ENCODE data around the gene TNFAIP8.
"Not testable (repeated sequence)": the region's sequence is repeated elsewhere in the genome, so short reads cannot be mapped to it uniquely, and the experiment has no call there.

The TNFAIP8 gene

DNA sequence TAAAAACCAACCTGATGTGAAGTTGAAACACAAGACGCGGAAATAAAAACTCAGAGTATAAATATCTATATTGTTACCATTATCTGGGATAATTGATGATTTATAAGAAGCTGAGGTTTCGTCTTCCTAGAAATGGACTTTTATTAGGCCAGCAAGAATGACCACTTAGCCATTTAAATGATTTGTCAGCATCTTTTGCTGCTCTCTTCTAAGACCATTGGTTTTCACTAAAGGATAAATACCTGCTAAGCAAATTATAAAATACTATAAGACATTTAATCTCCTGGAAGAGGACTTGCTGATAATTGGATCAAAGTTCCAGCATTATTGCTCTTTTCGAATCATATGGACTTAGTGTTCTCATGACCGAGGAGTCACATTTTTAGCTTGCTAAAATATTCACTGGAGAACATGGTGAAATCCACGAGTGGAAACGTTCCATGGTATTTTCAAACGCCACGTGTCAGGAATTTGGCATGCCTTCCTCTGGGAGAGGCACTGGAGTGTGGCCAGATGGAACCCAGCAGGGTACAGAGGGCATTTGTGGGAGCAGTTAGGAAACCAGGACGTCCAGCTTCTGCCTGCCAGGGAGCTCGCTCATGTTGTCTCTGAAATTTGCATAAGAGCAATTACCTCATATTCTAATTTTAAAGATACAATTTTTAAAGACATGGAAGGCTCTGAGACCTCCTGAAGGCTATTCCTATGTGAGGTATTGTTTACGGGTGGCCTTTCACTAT lies 43.1 kb downstream of the TNFAIP8 start:
- no peak for DNase-seq

DNA sequence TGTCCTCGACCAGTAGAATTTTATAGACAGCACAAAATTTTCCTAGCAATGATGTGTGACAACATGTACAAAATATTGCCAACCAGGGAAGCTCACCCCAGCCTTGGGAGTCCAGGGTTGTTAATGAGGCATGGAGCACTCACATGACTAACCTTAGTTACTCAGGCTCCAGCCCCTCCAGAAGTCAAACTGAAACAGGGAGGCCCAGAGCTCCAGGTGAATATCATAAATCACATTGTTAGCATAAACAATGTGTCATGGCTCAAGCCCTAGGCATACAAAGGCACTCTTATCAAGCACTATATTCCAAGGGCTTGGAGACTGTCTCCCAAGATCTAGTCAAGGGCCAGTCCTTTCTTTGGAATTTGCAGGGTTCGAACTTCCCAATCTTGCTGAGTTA lies 44.4 kb downstream of the TNFAIP8 start:
- no peak for DNase-seq

DNA sequence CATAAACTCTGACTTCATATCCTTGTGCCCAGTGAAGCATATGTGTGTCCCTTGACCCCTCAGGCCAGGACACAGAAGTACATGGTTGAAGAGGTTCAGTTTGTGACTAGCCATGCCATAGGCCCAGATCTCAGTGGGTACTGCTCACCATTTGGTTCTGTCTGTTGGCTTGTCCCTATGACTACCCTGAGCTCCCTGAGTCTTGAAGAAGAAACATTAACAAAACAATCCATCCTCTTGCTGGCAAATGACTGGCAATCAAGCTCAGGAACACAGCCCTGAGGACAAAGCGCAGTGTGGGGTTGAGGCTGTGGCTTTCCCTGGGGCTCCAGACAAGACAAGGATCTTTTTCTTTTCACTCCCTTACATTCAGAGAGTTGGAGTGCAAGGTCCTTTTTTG lies 46.3 kb downstream of the TNFAIP8 start:
- no peak for DNase-seq

DNA sequence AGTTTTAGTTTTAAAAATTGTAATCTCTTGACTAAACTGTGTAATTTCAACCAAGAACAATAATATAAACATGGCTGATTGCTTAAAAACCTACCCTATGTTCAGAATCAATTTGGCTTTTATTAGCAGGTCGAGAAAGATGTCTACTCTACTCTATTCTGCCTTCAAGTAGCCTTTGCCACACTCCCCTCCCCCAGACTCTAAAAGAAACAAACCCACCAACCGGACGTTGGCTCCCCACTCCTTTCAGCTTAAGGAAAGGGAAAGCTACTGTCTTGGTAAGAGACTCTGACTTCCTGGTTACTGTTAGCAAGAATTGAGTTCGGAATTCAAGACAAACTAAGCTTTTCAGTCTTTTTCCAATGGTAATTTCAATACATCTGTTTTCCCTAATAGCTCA lies 46.7 kb downstream of the TNFAIP8 start:
- DNase-seq, result no peak

DNA sequence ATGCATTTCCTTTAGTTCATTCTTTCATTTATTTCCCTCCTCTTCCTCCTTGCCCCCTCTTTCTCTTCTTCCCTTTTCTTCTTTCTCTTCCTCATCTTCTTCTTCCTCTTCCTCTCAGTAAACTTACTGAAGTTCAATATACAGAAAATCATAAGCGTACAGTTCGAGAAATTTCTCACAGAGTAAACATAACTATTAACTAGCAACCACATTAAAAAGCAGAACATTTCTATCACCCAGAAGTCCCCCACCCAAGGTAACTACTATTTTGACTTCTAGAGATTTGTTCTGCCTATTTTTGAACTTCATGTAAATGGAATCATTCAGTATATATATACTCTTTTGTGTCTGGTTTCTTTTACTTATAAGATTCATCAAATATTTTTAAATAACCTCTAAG lies 48.2 kb downstream of the TNFAIP8 start:
- DNase-seq, result no peak

DNA sequence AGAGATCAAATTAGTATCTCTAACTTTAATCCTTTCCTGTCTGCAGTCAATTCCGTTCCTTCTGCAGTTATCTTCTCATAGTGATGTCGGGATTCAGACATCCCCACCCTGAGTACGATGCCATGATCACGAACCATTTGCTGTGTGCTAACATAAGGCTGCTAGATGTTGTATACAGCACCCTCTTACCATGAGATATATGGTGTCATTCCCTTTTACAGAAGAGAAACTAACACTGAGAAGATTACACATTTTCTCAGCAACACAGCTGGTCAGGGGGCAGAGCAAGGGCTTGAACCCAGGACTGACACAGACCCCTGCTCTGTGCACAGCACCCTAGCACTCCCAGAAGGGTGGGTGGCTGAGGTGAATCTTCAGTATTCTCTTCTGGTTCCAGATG lies 49.6 kb downstream of the TNFAIP8 start:
- no peak for DNase-seq

DNA sequence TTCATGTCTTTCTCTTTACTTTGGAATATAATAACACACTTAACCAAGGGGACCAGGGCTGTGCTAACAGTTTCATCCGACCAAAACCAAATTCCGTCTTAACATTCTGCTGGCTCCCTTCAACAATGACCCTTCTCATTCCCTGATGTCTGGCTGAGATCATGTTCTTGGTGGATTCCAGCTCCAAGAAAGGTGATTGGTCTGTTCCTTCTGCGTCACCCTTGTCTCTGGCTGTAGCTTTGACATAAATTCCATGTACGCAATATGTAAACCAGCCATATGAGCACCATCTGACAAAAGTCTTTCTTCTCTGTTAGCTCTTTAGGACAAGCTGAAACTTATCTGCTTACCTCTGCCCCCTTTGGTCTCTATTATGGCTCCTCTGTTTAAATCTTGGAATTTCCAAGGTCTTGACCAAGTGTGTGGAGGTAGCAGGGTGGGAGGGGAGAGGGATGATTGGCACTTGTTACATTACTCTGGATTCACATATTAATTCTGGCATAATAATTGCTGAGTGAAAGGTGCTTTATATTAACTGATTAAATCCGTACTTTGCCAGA lies 50.8 kb downstream of the TNFAIP8 start:
- DNase-seq, result no peak

DNA sequence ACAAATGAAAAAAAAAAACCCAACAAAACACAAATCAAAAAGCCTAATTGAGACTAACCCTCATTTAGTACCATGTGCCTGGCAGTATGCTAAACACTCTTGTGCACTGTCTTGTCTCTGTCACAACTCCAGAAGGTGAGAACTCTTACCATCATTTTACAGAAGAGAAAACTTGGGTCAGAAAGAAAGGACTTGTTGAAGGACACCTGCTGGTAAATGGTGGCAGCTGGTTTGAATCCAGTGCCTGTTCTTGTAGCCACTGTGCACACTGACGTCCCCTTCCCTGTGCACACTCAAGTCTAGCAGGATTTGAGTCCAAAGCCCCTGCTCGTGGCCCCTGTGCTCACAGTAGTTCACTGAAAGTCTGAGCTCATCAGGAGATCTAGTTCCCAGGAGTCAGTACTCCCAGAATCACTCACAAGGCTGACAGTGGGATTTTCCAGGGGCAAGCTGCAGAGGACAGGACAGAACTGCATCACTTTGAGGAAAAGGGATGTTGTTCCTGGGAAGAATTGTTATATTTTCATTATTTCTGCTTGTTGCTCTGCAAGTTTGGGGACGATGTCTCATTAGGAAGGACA lies 53.5 kb downstream of the TNFAIP8 start:
- no peak for DNase-seq

DNA sequence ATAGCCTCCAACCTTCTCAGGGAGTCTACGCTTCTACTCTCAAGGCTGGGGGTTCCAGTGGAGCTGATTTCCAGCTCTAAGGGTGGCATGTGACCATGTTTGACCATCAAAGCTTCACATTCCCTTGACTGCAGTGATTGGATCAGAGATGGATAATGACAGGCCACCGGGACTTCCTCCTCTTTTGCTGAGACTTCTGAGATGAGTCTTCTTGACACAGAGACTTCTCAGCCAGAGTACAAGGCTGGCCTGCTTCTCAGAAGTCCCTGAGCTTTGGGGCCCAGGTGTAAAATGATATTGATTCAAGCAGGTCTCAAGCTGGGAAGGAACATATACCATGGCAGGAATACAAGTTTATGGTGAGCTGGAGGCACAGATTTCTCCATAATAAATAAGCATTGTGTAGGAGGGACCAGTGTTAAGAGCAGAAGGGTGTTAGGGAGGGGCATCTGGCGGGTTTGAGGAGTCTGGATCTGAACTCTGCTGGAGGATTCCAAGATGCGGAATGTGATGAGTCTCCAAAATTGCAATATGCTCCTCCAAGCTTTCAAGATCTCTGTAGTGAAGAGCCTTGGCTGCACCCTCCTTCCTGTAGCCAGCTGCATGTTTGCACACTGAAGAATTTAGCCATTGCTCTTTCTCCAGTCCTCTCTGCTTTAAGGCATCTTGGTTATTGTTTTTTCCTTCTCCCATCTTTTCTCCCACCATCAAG lies 54.8 kb downstream of the TNFAIP8 start:
- no peak for DNase-seq

DNA sequence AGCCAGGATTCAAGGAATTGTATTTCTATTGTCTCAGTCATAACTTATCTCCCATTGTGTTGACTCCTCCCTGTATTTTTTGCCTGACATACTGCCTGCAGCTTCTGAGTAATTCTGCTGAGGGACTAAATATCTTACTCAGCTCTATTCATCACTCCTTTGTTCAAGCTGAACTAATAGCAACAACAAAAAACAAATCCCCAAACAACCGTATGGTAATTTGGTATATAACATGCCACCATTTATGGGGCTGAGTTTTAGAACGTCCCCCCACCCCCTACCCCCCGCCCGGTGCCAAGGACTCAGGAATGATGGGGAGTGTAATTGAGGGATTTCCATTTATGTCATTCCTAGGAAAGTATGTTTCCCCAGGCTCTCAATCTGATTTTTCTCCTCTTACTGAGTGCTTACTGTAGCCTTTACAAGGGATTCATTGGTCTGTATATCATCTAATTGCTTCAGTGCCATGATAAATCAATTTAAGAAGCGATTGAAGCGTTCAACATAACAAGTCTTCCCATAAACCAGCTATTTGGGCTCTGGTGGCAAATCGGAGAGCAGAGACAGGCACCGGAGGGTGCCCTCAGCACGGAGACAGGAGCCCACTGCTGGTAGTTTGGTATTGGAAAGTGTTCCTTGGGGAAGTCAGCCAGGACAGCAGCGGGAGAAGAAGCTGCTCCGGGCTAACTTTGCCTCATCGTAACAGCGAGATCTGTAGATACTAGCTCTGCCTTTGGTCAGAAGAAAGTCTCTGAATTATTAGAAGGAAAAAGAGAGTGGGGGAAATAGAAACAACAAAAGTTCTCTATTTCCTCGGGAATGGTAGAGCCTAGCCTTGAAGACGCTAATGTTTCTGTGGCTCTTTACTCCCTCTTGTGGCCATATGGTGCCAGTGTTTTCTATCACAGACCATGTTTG lies 55.8 kb downstream of the TNFAIP8 start:
- peak; percentile 81 for DNase-seq

DNA sequence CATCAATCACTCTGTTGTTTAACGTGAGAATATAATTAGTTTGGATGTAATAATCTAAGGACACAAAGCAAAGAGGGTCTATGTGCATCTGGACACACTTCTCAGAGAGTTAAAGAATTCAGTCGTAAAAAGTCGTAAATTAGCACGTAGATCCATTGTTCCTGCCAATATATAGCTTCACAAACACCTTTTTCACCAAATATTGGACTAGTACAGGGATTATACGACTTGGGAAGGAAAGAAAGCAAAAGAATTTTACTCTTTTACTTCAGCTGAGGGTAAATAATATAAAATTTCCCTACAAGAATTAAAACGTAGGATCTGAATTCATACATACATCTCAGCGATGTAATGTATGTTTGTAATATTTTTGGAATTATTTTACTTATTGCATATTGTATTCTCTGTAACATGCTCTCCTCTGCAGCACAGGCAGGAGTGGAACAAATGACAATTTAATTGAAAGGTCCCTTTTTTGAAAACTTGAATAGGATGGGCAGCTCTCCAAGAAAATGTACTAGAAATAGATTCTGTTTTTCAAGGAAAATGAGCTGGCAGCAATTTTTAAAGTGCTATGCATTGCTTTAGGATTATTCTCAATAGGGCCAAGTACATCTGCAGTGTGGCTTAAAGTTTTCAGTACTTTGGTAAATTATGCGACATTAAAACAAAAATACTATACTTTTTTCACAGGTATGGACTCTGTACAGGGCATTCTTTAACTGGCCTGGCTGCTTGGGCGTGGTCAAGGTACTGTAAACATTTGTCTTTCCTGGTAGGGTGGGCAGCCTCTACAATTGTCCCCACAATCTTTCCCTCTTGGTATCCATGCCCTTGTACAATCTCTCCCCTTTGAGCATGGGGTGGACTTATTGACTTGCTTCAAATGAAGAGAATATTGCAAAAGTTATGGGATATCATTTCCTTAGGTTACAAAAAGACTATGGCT lies 56.7 kb downstream of the TNFAIP8 start:
- DNase-seq, result no peak

DNA sequence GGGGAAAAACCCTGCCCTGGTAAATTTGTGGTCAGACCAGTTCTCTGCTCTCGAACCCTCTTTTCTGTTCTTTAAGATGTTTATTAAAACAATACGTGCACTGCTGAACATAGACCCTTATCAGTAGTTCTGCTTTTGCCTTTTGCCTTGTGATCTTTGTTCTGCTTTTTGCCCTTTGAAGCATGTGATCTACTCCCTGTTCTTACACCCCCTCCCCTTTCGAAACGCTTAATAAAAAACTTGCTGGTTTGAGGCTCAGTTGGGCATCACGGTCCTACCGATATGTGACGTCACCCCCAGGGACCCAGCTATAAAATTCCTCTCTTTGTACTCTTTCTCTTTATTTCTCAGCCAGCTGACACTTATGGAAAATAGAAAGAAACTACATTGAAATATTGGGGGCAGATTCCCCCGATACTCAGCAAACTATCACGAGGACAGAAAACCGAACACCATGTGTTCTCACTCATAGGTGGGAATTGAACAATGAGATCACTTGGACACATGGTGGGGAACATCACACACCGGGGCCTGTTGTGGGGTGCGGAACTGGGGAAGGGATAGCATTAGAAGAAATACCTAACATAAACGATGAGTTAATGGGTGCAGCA lies 58.4 kb downstream of the TNFAIP8 start:
- DNase-seq, result not testable (repeated sequence)

DNA sequence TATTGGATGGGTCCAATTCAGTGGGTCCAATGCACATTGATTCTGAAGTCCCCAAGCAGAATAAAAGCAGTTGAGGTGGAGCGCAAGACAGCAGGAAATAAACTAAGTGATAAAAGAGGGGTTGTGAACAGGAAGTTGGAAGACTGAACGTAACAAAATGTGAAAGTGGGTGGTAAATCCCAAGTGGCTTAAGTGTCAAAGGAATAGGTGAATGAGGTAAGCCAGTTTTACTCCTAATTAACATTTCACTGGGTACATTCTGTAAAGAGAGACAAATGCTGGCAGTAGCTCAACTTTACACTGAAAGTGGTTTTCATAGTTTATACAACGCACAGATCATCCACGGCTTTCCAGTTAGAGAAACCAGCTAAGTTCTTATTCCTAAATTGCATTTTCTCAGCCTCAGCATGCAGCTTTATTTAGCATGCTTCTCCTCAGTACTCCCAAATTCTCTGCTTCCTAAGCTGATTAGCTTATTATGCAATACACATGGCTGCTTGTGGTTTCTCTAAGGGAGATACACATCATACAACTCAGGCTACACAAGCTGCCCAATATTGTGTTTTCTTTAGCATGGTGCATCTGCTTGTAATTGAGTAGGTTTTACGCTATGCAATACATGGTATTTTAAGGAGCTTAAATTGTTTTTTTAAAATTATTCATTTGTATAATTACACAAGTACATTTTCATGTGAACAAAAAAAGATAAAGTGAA lies 62.2 kb downstream of the TNFAIP8 start:
- DNase-seq, result no peak

DNA sequence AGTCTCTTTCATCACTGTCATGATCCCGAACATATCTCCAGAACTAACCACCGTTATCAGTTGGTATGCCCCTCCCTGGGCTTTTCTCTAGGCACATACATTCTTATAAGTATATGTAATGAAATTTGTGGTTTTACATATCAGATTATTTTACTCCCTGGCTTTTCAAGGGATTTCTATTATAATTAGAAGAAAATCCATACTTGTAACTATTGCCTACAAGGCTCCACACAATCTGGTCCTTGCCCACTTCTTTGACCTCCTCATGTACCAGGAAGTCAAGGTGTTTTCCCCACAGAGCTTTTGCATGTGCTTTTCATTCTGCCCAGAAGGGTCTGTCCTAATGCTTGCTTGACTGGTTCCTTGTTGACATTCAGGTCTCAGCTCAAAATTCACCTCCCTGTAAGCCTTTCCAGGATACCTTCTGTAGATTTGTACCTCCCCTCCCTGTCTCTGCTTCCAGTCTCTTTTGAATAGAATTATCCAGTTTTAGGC lies 62.8 kb downstream of the TNFAIP8 start:
- no peak for DNase-seq

DNA sequence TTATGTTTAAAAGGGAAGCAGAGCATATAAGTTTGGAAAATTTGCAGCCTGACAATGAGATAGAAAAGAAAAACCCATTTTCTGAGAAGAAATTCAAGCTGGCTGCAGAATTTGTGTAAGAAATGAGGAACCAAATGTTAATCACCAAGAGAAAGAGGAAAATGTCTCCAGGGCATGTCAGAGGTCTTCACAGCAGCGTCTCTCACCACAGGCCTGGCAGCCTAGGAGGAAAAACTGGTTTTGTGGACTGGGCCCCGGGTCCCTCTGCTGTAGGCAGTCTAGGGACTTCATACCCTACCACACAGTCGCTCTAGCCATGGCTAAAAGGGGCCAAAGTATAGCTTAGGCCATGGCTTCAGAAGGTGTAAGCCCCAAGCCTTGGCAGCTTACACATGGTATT lies 64.3 kb downstream of the TNFAIP8 start:
- no peak for DNase-seq

DNA sequence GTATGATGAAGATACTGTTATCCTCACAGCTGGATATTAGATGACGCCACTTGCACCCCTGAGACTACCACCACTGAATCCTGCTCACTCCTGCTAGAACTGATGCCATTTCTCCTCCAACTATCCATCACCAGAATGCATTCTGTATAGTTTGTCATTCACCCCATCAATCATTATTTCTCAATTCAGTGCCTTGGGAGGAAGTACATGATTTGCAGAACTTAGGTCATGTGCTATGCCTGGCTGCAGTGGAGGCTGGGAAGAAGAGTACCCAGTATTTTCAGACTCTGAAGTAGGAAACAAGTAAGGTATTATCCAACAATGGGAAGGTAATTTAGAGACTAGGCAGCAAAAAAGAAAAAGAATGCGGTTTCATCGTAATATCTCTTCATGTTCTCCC lies 70.2 kb downstream of the TNFAIP8 start:
- DNase-seq, result no peak

DNA sequence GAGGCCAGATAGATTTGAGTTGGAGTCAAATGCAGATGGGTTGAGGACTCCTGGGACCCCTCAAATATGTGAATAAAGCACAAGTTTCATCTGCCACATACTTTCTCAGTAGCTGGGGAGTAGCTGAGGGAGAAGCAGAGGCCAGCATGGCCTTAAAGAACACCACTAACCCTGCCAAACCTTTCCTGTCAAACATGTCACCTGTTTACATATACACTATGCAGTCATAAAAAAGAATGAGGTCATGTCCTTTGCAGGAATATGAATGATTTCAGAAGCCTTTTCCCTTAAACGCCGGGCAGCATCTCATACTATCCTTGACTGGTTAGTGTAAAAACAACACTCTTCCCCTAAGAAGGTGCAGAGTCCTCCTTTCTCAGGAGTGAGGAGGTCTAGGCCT lies 71.2 kb downstream of the TNFAIP8 start:
- DNase-seq, result no peak

DNA sequence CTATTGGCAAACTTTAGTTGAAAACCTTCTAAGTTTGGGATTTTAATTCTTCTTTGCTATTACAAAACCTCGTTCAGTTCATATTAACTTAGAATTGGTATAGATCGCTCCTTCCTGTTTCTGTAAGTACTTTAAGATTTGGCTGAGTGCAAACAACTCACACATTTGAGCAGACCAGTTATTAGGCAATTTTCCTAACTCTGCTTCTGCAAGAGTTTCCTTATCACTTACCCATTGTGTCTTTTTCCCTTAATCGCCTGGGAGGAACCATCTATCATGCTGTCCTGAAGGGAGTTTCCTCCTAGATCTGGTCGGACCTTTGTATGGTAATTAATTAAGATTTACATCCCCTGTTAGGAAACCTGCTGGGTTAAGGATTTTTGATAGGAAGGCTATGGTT lies 71.8 kb downstream of the TNFAIP8 start:
- DNase-seq, result not testable (repeated sequence)

DNA sequence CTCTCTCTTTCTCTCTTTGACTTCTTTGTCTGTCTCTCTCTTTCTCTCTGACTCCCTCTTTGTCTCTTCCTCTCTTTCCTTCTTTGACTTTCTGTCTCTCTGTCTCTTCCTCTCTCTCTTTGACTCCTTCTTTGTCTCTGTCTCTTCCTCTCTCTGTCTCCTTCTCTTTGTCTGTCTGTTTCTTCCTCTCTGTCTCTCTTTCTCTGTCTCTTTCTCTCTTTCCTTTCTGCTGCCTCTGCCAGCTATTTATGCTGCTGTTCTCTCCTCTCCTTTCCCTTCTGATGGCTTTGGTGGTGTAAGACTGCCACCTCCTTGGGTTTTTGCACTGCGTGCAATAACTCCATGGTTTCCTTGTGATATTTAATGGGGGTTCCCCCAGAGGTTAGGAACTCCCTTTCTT lies 72.3 kb downstream of the TNFAIP8 start:
- not testable (repeated sequence) for DNase-seq

DNA sequence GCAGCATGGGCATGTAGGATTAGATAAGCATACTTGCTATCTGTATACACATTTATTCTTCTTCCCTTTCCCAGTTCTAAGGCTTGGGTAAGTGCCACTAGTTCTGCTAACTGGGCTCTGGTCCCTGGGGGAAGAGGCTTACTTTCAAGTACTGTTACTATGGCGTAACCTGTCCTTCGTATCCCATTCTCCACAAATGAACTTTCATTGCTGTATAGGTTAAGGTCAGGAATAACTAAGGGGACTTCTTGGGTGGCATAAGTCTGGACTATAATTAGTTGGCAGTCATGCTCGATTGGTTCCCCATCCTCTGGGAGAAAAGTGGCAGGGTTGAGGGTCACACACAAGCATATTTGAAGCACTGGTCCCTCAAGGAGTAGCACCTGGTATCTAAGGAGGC lies 72.8 kb downstream of the TNFAIP8 start:
- DNase-seq, result not testable (repeated sequence)
